Neural progenitor cell (in vitro differentiated cells): ENCODE measurements around the gene ADGRF4. TPM values are rescaled to one million over a fixed set of nuclear protein-coding genes. Genes with fewer than 3 reads are reported as not detected.

ENCODE experiments used
- DNase-seq: peaks from one replicate; pipeline ENCODE4 v3.0.0-alpha.2; 2016; ENCODE audit warnings: low spot score
- H2AFZ ChIP-seq: fragments of 200-600 bp; sonication (generic); replicated peaks from 2 replicates; pipeline ENCODE4 v1.6.1; 2016; ENCODE audit warnings: antibody characterized with exemption
- H3F3A ChIP-seq: fragments of 200-600 bp; sonication (generic); 2 replicates; pipeline ENCODE4 v1.6.1; 2016; ENCODE audit warnings: antibody characterized with exemption, low read depth
- H3K27ac ChIP-seq: fragments of 200-600 bp; sonication (generic); 2 replicates; pipeline ENCODE4 v1.5.1; 2016; ENCODE audit warnings: mild to moderate bottlenecking
- H3K27me3 ChIP-seq: fragments of 200-600 bp; sonication (generic); 2 replicates; pipeline ENCODE4 v1.6.1; 2016; ENCODE audit warnings: mild to moderate bottlenecking, moderate library complexity
- H3K36me3 ChIP-seq: fragments of 200-600 bp; sonication (generic); 2 replicates; pipeline ENCODE4 v1.5.1; 2016
- H3K4me1 ChIP-seq: fragments of 200-600 bp; sonication (generic); 2 replicates; pipeline ENCODE4 v1.6.1; 2016; ENCODE audit warnings: mixed run types
- H3K4me2 ChIP-seq: fragments of 200-600 bp; sonication (generic); 2 replicates; pipeline ENCODE4 v1.6.1; 2016
- H3K4me3 ChIP-seq: fragments of 200-600 bp; sonication (generic); 2 replicates; pipeline ENCODE4 v1.5.1; 2016
- H3K79me2 ChIP-seq: fragments of 200-600 bp; sonication (generic); 2 replicates; pipeline ENCODE4 v1.6.1; 2016; ENCODE audit warnings: low read depth
- H3K9ac ChIP-seq: fragments of 200-600 bp; sonication (generic); 2 replicates; pipeline ENCODE4 v1.6.1; 2016
- H3K9me3 ChIP-seq: fragments of 200-600 bp; sonication (generic); 2 replicates; pipeline ENCODE4 v1.5.1; 2016; ENCODE audit warnings: low read depth
- H4K20me1 ChIP-seq: fragments of 200-600 bp; sonication (generic); 2 replicates; pipeline ENCODE4 v1.6.1; 2016; ENCODE audit warnings: low read depth
- H3K27ac Mint-ChIP-seq: 3 replicates; pipeline ENCODE4 v1.8.0; 2021; ENCODE audit warnings: mixed read lengths
- H3K27me3 Mint-ChIP-seq: 2 replicates; pipeline ENCODE4 v1.8.0; 2022; ENCODE audit warnings: low read depth, mild to moderate bottlenecking, inconsistent platforms, moderate library complexity, mixed read lengths; ENCODE audit not compliant: insufficient read depth
- H3K36me3 Mint-ChIP-seq: 3 replicates; pipeline ENCODE4 v1.8.0; 2021; ENCODE audit warnings: mixed read lengths
- H3K4me1 Mint-ChIP-seq: 3 replicates; pipeline ENCODE4 v1.8.0; 2021; ENCODE audit warnings: mixed read lengths
- H3K4me3 Mint-ChIP-seq: 3 replicates; pipeline ENCODE4 v1.8.0; 2021; ENCODE audit warnings: mild to moderate bottlenecking, moderate library complexity, mixed read lengths
- H3K9me3 Mint-ChIP-seq: 3 replicates; pipeline ENCODE4 v1.8.0; 2020; ENCODE audit warnings: mixed read lengths
- CTCF ChIP-seq: fragments of 200-600 bp; sonication (generic); IDR thresholded peaks from 2 replicates; pipeline ENCODE4 v1.5.1; 2017; ENCODE audit warnings: antibody characterized with exemption, mild to moderate bottlenecking
- EZH2 ChIP-seq: fragments of 200-600 bp; sonication (generic); IDR thresholded peaks from 2 replicates; pipeline ENCODE4 v1.6.1; 2017; ENCODE audit warnings: antibody characterized with exemption, mild to moderate bottlenecking, moderate library complexity
- EZH2phosphoT487 ChIP-seq: fragments of 200-600 bp; sonication (generic); IDR thresholded peaks from 2 replicates; pipeline ENCODE4 v1.6.1; 2017; ENCODE audit warnings: antibody characterized with exemption
- total RNA-seq: library from RNA; depleted of rRNA; stranded (reverse); fragments of >200 nt; gene quantifications from 2 replicates; pipeline ENCODE4 v1.2.3, GENCODE V29; 2015; ENCODE audit warnings: low replicate concordance

ADGRF4 gene
- total RNA-seq, 1 donor from 2014 or later, result not detected

- H2AFZ ChIP-seq, result no peak overlapping the region
- no peaks in the 10 kb centered on the region for H3K27me3 Mint-ChIP-seq
- no peak overlapping the region for H3K9ac ChIP-seq
- no peak overlapping the region for H3K4me3 Mint-ChIP-seq
- no peaks in the 10 kb centered on the region for H3K4me1 ChIP-seq
- no peak for TF ChIP-seq CTCF
- TF ChIP-seq EZH2phosphoT487, result no peak
- no peak for TF ChIP-seq EZH2
- no peaks in the 10 kb centered on the region for H3K9me3 ChIP-seq
- no peaks in the 10 kb centered on the region for H3K4me1 Mint-ChIP-seq
- no peaks in the 10 kb centered on the region for H3K36me3 ChIP-seq
- no peak overlapping the region for H3K27ac ChIP-seq
- H3K9me3 Mint-ChIP-seq, result no peaks in the 10 kb centered on the region
- H3K4me2 ChIP-seq, result no peak overlapping the region
- DNase-seq, result no peak
- H3K27ac Mint-ChIP-seq, result no peak overlapping the region
- no peak overlapping the region for H3K4me3 ChIP-seq
- no peaks in the 10 kb centered on the region for H4K20me1 ChIP-seq
- no peaks in the 10 kb centered on the region for H3K27me3 ChIP-seq
- H3K79me2 ChIP-seq, result no peaks in the 10 kb centered on the region
- H3K36me3 Mint-ChIP-seq, result no peaks in the 10 kb centered on the region
- H3F3A ChIP-seq, result no peaks in the 10 kb centered on the region
Measured at GRCh38 chr6:47713200-47713599, 14.8 kb downstream of the ADGRF4 start.

GRCh38 chr6:47714802-47715201 is 16.4 kb downstream of the ADGRF4 start:
- Histone ChIP-seq H3F3A (no peaks in the 10 kb centered on the region), H3K27me3 (no peaks in the 10 kb centered on the region), H3K36me3 (no peaks in the 10 kb centered on the region), H4K20me1 (no peaks in the 10 kb centered on the region), H3K27ac (no peak overlapping the region), H2AFZ (no peak overlapping the region), H3K9me3 (no peaks in the 10 kb centered on the region), H3K9ac (no peak overlapping the region), H3K4me2 (no peak overlapping the region), H3K79me2 (no peaks in the 10 kb centered on the region), H3K4me3 (no peak overlapping the region), H3K4me1 (no peaks in the 10 kb centered on the region)
- Mint-ChIP-seq H3K27ac (no peak overlapping the region), H3K9me3 (no peaks in the 10 kb centered on the region), H3K4me3 (no peak overlapping the region), H3K27me3 (no peaks in the 10 kb centered on the region), H3K4me1 (no peaks in the 10 kb centered on the region), H3K36me3 (no peaks in the 10 kb centered on the region)
- no peak for DNase-seq
- no peak for TF ChIP-seq CTCF
- no peak for TF ChIP-seq EZH2phosphoT487
- TF ChIP-seq EZH2, result no peak

GRCh38 chr6:47715782-47716181 is 17.4 kb downstream of the ADGRF4 start:
- Histone ChIP-seq H3K9ac (no peak overlapping the region), H3K36me3 (no peaks in the 10 kb centered on the region), H3K4me1 (no peaks in the 10 kb centered on the region), H3K4me3 (no peak overlapping the region), H4K20me1 (no peaks in the 10 kb centered on the region), H3K27ac (no peak overlapping the region), H3K27me3 (no peaks in the 10 kb centered on the region), H2AFZ (no peak overlapping the region), H3K4me2 (no peak overlapping the region), H3K9me3 (no peaks in the 10 kb centered on the region), H3K79me2 (no peaks in the 10 kb centered on the region), H3F3A (no peaks in the 10 kb centered on the region)
- Mint-ChIP-seq H3K27ac (no peak overlapping the region), H3K9me3 (no peaks in the 10 kb centered on the region), H3K4me1 (no peaks in the 10 kb centered on the region), H3K27me3 (no peaks in the 10 kb centered on the region), H3K4me3 (no peak overlapping the region), H3K36me3 (no peaks in the 10 kb centered on the region)
- DNase-seq, result no peak
- TF ChIP-seq EZH2 (no peak), CTCF (no peak), EZH2phosphoT487 (no peak)
